D721Med (cell line): Measurements from ENCODE around the gene GK.

Experiments
- DNase-seq: peaks from one replicate; pipeline ENCODE4 v3.0.0; 2011; ENCODE audit warnings: low spot score; ENCODE audit not compliant: insufficient read length
- FAIRE-seq: peaks from 2 replicates; lab custom pipeline; 2011; peaks lifted over from hg19 to GRCh38; lab: Jason Lieb, UNC
- TF ChIP-seq, protein P1 (sequence below): IDR thresholded peaks from 2 replicates; pipeline ENCODE4 v1.5.1; 2012; ENCODE audit warnings: mild to moderate bottlenecking, control low read depth; ENCODE audit not compliant: insufficient read depth; ENCODE audit errors: missing control alignments

The GK gene

GRCh38 chrX:30653415-30654131, at the start of gene GK:
GK (plus strand) TSS chrX:30653423; CDS start chrX:30653538, 115 bp downstream.
- TF ChIP-seq, protein P1, sequence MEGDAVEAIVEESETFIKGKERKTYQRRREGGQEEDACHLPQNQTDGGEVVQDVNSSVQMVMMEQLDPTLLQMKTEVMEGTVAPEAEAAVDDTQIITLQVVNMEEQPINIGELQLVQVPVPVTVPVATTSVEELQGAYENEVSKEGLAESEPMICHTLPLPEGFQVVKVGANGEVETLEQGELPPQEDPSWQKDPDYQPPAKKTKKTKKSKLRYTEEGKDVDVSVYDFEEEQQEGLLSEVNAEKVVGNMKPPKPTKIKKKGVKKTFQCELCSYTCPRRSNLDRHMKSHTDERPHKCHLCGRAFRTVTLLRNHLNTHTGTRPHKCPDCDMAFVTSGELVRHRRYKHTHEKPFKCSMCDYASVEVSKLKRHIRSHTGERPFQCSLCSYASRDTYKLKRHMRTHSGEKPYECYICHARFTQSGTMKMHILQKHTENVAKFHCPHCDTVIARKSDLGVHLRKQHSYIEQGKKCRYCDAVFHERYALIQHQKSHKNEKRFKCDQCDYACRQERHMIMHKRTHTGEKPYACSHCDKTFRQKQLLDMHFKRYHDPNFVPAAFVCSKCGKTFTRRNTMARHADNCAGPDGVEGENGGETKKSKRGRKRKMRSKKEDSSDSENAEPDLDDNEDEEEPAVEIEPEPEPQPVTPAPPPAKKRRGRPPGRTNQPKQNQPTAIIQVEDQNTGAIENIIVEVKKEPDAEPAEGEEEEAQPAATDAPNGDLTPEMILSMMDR, result no peak
- FAIRE-seq, result no peak
- no peak for DNase-seq

DNA sequence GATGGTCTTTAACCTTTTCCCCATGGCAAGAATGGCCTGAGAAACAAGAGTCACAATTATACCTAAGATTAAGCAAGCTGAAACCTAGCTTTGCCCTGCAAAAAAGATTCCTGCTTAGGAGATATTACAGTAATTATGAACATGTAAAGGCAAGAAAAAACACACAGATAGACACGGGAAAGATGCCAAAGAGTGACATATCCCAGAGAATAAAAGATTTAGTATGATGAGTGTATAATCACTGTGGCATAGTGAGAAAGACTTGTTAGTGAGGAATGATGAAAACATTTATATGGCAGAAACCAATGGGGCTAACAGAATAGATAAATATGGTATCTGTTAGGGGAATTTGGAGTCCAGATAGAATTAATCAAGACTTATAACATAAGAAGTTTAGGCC, 46.1 kb upstream of the GK start:
- TF ChIP-seq, protein P1, result no peak
- DNase-seq, result no peak
- FAIRE-seq, result no peak

GRCh38 chrX:30610026-30610425, 43.2 kb upstream of the GK start:
- TF ChIP-seq, protein P1, result no peak
- DNase-seq (no peak), FAIRE-seq (no peak)

DNA sequence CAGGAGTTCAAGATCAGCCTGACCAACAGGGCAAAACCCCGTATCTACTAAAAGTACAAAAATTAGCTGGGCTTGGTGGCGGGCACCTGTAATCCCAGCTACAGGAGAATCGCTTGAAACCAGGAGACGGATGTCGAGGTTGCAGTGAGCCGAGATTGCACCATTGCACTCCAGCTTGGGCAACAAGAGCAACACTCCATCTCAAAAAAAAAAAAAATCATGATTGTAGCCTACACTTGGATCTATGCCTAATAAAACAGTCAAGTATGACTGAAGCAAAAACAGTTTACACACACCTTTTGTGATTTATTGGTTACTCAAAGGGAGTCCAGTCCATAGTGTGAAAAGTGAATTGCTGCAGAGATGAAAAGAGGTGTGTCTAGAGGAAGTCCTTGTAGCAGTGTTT, 41.0 kb upstream of the GK start:
- FAIRE-seq (no peak), DNase-seq (no peak)
- TF ChIP-seq, protein P1, result no peak

- DNase-seq (no peak), FAIRE-seq (no peak)
- TF ChIP-seq, protein P1, result no peak
These were observed 39.5 kb upstream of the GK start for GRCh38 chrX:30613721-30614120.

DNA sequence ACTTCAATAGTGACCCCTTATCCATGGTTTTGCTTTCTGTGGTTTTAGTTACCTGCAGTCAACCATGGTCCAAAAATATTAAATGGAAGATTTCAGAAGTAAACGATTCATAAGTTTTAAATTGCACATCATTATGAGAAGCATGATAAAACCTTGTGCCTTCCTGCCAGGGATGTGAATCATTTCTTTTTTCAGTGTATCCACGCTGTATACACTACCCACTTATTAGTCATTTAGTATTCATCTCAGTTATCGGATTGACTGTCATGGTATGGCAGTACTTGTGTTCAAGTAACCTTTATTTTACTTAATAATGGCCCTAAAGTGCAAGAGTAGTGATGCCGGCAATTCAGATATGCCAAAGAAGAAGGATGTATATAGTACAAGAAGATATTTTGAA, 38.0 kb upstream of the GK start:
- TF ChIP-seq, protein P1, result no peak
- no peak for FAIRE-seq
- no peak for DNase-seq

DNA sequence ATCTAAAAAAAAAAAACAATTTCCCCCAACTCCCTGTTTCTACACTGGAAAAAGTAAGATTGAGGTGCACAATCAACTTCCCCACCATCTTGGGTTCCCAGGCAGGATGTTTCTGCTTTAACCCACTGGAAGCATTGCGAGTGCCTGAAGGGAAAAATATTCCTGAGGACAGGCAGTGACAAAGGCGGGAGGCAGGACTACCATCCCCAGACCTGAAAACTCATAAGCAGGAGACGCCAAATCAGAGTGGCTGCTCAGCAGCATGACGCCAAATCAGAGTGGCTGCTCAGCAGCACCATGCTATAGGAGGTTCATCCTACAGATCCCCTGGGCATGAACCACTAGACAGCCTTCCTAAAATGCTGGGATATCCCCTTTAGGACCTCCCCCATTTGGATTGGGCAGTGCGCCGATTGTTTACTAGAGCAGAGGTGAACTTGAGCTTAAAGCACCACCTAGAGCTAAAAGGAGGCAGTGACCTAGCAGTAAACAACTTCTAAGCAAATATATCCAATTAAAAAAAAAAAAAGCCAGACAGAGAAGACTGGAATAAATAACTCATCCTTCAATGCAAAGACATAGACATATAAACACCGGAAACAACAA, 35.0 kb upstream of the GK start:
- DNase-seq (no peak), FAIRE-seq (no peak)
- TF ChIP-seq, protein P1, result no peak
